Fibroblast of lung (primary cell): Measurements from ENCODE around the gene ANKS1B. TPM values are rescaled to one million over a fixed set of nuclear protein-coding genes. Genes with fewer than 3 reads are reported as not detected.

Source experiments
- DNase-seq, 2 donors: peaks; one replicate each; pipeline versions ENCODE4 v3.0.0 to v3.0.0-alpha.2; 2010; ENCODE audit warnings: low read depth in 2 of 2
- H2AFZ ChIP-seq: 2 replicates; pipeline ENCODE4 v1.5.1; 2012; ENCODE audit warnings: low read length, control low read depth, inconsistent platforms
- H3K27ac ChIP-seq: 2 replicates; pipeline ENCODE4 v1.5.1; 2011; ENCODE audit warnings: low read length, control low read depth; ENCODE audit not compliant: insufficient read depth
- H3K27me3 ChIP-seq: 2 replicates; pipeline ENCODE4 v1.5.1; 2011; ENCODE audit warnings: mild to moderate bottlenecking, low read length; ENCODE audit not compliant: control insufficient read depth, insufficient read depth
- H3K36me3 ChIP-seq: 2 replicates; pipeline ENCODE4 v1.5.1; 2011; ENCODE audit warnings: low read length; ENCODE audit not compliant: control insufficient read depth, insufficient read depth
- H3K4me1 ChIP-seq: 2 replicates; pipeline ENCODE4 v1.5.1; 2011; ENCODE audit warnings: low read length; ENCODE audit not compliant: control insufficient read depth, insufficient read depth; ENCODE audit errors: extremely low read depth
- H3K4me2 ChIP-seq: 2 replicates; pipeline ENCODE4 v1.5.1; 2011; ENCODE audit warnings: low read length, control low read depth; ENCODE audit not compliant: insufficient read depth; ENCODE audit errors: extremely low read depth
- H3K4me3 ChIP-seq, 4 experiments: fragments of 200-600 bp in 1 of 4; sonication (generic) in 1 of 4; replicated peaks in 1 of 4; 2 replicates each; pipeline ENCODE4 v1.5.1; 2011 to 2016; ENCODE audit warnings: low read length in 4 of 4, low read depth in 3 of 4, mild to moderate bottlenecking in 3 of 4, control low read depth in 2 of 4, inconsistent platforms in 1 of 4, mixed read lengths in 1 of 4; ENCODE audit not compliant: insufficient read depth in 1 of 4; ENCODE audit errors: control extremely low read depth in 1 of 4
- H3K79me2 ChIP-seq: 2 replicates; pipeline ENCODE4 v1.5.1; 2012; ENCODE audit warnings: mild to moderate bottlenecking, low read length, inconsistent platforms; ENCODE audit not compliant: control insufficient read depth, insufficient read depth
- H3K9ac ChIP-seq: 2 replicates; pipeline ENCODE4 v1.5.1; 2011; ENCODE audit warnings: mild to moderate bottlenecking, low read length, control low read depth; ENCODE audit not compliant: insufficient read depth
- H3K9me3 ChIP-seq: 2 replicates; pipeline ENCODE4 v1.5.1; 2012; ENCODE audit warnings: low read depth, low read length; ENCODE audit not compliant: control insufficient read depth, insufficient read depth
- H4K20me1 ChIP-seq: 2 replicates; pipeline ENCODE4 v1.5.1; 2011; ENCODE audit warnings: low read length; ENCODE audit not compliant: control insufficient read depth, insufficient read depth; ENCODE audit errors: extremely low read depth
- CTCF ChIP-seq, 2 donors: IDR thresholded peaks in 1 of 2; conservative IDR thresholded peaks in 1 of 2; 1 replicate in 1 of 2; 2 replicates in 1 of 2; pipeline ENCODE4 v1.5.1; 2011 to 2012; ENCODE audit warnings: low read length in 2 of 2, control low read depth in 1 of 2, inconsistent platforms in 1 of 2, low read depth in 1 of 2, mild to moderate bottlenecking in 1 of 2
- EZH2 ChIP-seq: IDR thresholded peaks from 2 replicates; pipeline ENCODE4 v1.5.1; 2012; ENCODE audit warnings: low read length, control low read depth, mild to moderate bottlenecking; ENCODE audit errors: missing control alignments
- polyA plus RNA-seq, 2 donors: library from polyadenylated mRNA; depleted of rRNA in 1 of 2; stranded (reverse) in 1 of 2; unstranded in 1 of 2; fragments of >200 nt; gene quantifications; 2 replicates each; pipeline ENCODE4 v1.2.1, GENCODE V29; 2011 to 2012; ENCODE audit warnings: missing spikeins in 1 of 2
- total RNA-seq: library from RNA; depleted of rRNA; stranded (reverse); fragments of >200 nt; gene quantifications from 2 replicates; pipeline ENCODE4 v1.2.1, GENCODE V29; 2014

The ANKS1B gene
- total and polyA plus RNA-seq, 2 donors (not counting 1 experiment from before 2014, with no cell fraction given): 0.11 to 0.83 TPM

GRCh38 chr12:99135376-99135775 is 849.4 kb downstream of the ANKS1B start:
- no peak overlapping the region for H3K9ac ChIP-seq
- H3K36me3 ChIP-seq: no peaks in the 10 kb centered on the region
- H3K27me3 ChIP-seq: no peaks in the 10 kb centered on the region

GRCh38 chr12:99133401-99133800 is 851.3 kb downstream of the ANKS1B start:
- Histone ChIP-seq H3K4me1 (no peaks in the 10 kb centered on the region), H2AFZ (no peak overlapping the region), H3K79me2 (no peaks in the 10 kb centered on the region), H3K4me3 (no peak overlapping the region), H3K4me2 (no peak overlapping the region), H4K20me1 (no peaks in the 10 kb centered on the region), H3K36me3 (no peaks in the 10 kb centered on the region), H3K9ac (no peak overlapping the region), H3K27me3 (no peaks in the 10 kb centered on the region), H3K9me3 (no peaks in the 10 kb centered on the region), H3K27ac (no peak overlapping the region)
- DNase-seq: peak in 1 of 2 donors; percentile 27
- TF ChIP-seq CTCF (conservative IDR thresholded peaks at IDR 0.05 in 1 of 2, IDR thresholded peaks at IDR 0.05 in 1 of 2; ENCODE audit: low read depth in 1 of 2, low read length in 2 of 2): no peak
- TF ChIP-seq EZH2: no peak

More at GRCh38 chr12:99135376-99135775, 849.4 kb downstream of the ANKS1B start:
- DNase-seq: no peak
- Histone ChIP-seq H3K4me1 (no peaks in the 10 kb centered on the region), H3K79me2 (no peaks in the 10 kb centered on the region), H3K9me3 (no peaks in the 10 kb centered on the region), H3K4me2 (no peak overlapping the region), H3K27ac (no peak overlapping the region), H4K20me1 (no peaks in the 10 kb centered on the region), H2AFZ (no peak overlapping the region), H3K4me3 (no peak overlapping the region)
- TF ChIP-seq CTCF (conservative IDR thresholded peaks at IDR 0.05 in 1 of 2, IDR thresholded peaks at IDR 0.05 in 1 of 2; ENCODE audit: low read depth in 1 of 2, low read length in 2 of 2) (no peak), EZH2 (no peak)

- Histone ChIP-seq H3K36me3 (no peaks in the 10 kb centered on the region), H3K9ac (no peak overlapping the region), H4K20me1 (no peaks in the 10 kb centered on the region), H3K4me1 (no peaks in the 10 kb centered on the region), H3K4me3 (no peak overlapping the region), H2AFZ (no peak overlapping the region), H3K79me2 (no peaks in the 10 kb centered on the region), H3K27me3 (no peaks in the 10 kb centered on the region), H3K4me2 (no peak overlapping the region), H3K9me3 (no peaks in the 10 kb centered on the region), H3K27ac (no peak overlapping the region)
- TF ChIP-seq CTCF (conservative IDR thresholded peaks at IDR 0.05 in 1 of 2, IDR thresholded peaks at IDR 0.05 in 1 of 2; ENCODE audit: low read depth in 1 of 2, low read length in 2 of 2) (no peak), EZH2 (no peak)
- peak in 1 of 2 donors; percentile 41 for DNase-seq
Measured at GRCh38 chr12:99131751-99132199, 853.0 kb downstream of the ANKS1B start.
